Measurements from ENCODE around the gene RGS6.
"Not testable (repeated sequence)": the region's sequence is repeated elsewhere in the genome, so short reads cannot be mapped to it uniquely, and the experiment has no call there.

RGS6 gene

GRCh38 chr14:72452774-72453173 lies 520.5 kb downstream of the RGS6 start:
- DNase-seq (ENCODE audit: low spot score) = no peak

DNA sequence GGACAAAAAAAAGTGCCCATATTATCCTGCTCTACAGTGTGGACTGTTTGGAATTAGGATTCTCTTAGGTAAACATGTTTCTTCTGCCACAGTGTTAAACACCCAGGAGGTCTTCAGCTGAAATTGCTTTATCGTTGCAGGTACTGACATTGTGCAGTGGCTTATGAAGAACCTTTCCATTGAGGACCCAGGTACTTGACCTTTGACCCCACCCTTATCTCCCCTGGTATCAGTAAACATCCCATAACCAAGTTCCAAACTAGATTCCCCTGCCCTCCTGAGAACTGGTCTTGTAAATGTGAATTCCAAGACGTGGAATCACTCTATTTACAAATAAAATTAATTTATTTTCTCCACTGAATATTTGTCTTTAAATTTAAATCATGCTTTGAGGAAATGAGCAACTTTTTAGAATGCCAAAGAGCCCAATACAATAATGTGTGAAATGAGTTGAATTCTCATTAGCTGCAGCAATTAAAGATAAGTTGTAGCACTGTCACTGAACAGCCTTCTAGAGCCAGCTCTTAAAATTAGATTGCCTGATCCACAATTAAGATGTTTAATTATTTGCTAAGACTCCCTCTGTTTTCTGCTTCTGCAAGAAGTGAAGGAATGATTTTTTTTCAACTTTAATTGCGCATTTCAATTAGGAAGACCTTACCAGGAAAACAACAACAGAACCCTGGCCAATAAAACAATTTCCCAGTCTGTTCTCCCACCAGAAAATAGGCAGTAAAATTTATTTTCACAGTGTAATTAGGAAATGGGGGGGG lies 522.3 kb downstream of the RGS6 start:
- no peak for DNase-seq (ENCODE audit: low spot score)

GRCh38 chr14:72457641-72458040 lies 525.4 kb downstream of the RGS6 start:
- no peak for DNase-seq (ENCODE audit: low spot score)

- DNase-seq (ENCODE audit: low spot score) = no peak
Measured at GRCh38 chr14:72462056-72462455, 529.8 kb downstream of the RGS6 start.

- DNase-seq (ENCODE audit: low spot score) = no peak
Measured at GRCh38 chr14:72463291-72463866, 531.1 kb downstream of the RGS6 start.

DNA sequence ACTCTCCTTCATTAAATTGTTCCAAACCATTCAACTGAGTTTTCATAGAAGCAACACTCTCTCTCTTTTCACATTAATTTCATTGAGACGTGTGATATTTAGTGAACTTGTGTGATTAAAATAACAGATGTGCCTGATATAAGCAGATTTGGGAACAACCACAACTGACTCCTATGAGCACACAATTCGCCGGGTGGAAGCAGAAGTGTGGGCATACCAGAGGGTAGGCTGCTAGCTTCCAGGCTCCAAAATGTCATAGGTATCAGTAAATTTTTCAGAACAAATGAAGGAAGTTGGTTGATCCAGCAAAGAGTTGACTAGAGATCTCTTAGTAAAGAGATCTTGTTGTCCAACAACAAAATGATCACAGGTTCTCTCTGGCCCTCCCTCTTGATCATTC lies 532.0 kb downstream of the RGS6 start:
- no peak for DNase-seq (ENCODE audit: low spot score)

GRCh38 chr14:72466325-72466724 lies 534.1 kb downstream of the RGS6 start:
- DNase-seq (ENCODE audit: low spot score) = no peak

DNA sequence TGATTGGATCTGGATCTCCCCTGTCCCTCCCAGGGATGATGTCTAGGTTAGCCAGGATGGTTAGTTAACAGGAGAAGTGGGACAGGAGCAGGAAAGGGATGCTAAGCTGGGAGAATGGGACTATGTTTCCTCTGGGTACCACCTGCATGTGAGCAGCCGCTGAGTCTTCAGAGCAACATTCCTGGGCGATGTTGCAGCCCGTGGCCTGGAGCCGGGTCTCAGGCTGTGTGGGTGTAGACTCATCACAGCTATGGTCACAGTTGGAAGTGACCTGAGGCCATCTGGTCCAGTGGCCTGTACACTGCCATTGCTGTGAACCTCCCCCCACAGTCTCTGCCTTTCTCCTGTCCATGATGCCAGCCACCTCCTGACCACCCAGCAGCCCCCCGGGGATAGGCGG lies 539.1 kb downstream of the RGS6 start:
- DNase-seq (ENCODE audit: low spot score) = peak; percentile 23

- DNase-seq (ENCODE audit: low spot score) = no peak
Measured at GRCh38 chr14:72472845-72473244, 540.6 kb downstream of the RGS6 start.

GRCh38 chr14:72476657-72477499 lies 544.6 kb downstream of the RGS6 start:
- DNase-seq (ENCODE audit: low spot score) = peak; percentile 56

- not testable (repeated sequence) for DNase-seq (ENCODE audit: low spot score)
Measured at GRCh38 chr14:72477578-72477977, 545.3 kb downstream of the RGS6 start.

GRCh38 chr14:72478471-72478893 lies 546.3 kb downstream of the RGS6 start:
- peak; percentile 30 for DNase-seq (ENCODE audit: low spot score)

DNA sequence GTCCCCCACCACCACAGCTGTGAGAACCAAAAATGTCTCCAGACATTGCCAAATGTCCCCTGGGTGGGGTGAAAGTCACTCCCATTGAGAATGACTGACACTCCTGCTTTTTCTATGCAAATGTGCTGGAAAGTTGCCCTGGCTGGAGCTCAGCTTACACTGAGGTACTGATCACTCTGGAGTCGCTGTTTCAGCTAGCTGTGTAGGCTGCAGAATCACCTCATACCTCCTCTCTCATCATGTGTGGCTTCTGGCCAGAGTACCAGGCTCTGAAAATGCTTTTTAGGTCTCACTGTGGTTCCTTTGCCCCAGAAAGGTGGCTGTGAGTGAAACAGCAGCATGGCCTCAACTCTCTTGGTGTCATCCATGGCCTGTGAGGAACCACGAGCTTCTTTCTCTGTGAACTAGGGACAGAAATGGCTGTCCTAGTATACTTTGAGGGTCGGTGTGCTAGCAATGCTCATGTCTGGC lies 547.3 kb downstream of the RGS6 start:
- peak; percentile 57 for DNase-seq (ENCODE audit: low spot score)

DNA sequence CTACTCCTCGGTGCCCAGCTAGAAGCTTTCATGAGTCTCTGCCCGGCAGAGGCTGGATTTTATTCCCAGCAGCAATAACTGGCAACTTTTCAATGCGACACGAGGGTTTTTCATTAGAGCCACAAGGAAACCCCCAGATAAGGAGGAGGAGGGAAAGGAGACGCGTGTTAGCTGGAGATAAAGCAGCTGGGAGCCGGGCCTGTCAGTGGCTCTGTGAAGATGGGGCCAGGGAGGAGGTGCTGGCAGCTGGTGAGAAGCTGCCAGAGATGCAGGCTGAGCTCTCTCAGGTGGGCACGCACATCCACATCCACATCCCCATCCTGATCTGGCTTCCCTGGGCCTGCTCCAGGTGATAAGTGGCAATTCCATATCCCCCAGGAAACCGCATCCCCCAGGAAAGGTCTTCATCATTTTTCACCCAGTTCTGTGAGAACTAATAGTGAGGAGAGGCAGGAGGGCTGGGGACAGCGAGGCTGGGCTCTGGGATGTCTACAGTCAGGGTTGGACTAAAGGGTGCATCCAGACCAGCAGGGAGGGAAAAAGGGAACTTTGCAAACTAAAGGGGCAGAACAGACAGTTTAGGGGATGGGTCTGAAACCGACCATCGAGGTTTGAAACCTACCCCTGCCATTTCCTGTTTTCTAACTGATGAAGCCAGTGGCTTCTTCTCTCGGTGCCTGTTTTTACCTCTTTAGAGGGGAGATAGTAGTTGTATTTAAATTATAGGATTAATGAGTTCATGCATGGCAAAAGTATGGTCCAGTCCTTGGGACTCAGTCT lies 548.4 kb downstream of the RGS6 start:
- DNase-seq (ENCODE audit: low spot score) = no peak

DNA sequence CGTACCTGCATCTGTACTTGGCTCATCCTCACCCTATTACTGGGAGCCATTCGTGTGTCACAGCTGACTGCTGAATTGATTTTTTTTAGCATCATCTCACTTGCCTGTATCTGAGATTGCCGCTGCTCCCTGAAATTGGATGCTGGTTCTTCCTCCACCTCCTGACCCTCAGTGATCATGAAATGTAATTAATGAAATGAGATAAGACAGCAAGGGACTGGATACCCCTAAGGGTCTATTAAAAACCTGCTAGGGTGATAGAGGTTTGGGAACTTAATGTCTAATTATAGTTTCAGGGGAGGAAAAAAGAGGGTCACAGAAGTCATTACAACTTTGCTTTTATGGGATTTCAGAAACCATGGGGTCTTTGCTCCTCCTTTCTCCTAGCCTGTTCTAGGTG lies 551.1 kb downstream of the RGS6 start:
- DNase-seq (ENCODE audit: low spot score) = no peak

GRCh38 chr14:72485695-72486094 lies 553.5 kb downstream of the RGS6 start:
- DNase-seq (ENCODE audit: low spot score) = no peak

- DNase-seq (ENCODE audit: low spot score) = no peak
Measured at GRCh38 chr14:72488514-72488913, 556.3 kb downstream of the RGS6 start.

DNA sequence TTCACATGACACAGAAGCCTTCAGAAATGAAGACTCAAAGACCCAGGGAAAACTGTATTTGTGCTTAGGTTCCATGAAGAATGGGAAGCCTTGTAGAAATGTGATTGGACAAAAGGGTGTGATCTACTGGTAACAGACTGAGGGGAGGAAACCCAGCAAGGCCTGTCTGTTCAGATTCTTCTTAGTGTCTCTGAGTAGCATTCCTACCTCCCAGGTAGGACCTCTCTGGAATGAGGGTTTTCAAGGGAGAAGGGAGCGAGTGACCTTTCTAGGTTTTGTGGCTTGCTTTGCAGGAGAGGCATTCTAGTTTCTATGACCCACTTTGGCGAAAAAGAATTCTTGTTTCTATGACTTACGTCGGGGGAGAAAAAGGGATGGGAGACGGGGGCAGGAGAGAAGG lies 560.0 kb downstream of the RGS6 start:
- no peak for DNase-seq (ENCODE audit: low spot score)

GRCh38 chr14:72495668-72496067 lies 563.4 kb downstream of the RGS6 start:
- DNase-seq (ENCODE audit: low spot score) = no peak

DNA sequence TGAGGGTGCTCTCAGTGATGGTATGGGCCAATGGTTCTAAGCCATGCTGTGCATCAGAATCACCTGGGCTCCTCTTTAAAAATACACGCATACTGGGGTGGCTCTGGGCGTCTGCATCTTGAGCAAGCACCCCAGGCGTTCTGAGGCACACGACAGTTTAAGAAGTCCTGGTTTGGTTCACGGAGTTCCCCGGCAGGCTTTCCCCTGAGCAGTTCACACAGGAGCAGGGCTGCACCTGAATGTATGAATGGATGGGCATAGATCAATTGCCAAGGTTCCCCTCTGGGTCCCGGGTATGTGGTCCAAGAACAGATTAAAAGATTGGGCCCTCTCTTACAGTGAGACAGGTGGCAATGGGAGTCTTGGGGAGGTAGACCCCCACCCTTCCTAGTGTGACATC lies 566.4 kb downstream of the RGS6 start:
- DNase-seq (ENCODE audit: low spot score) = no peak

GRCh38 chr14:72499746-72500145 lies 567.5 kb downstream of the RGS6 start:
- DNase-seq (ENCODE audit: low spot score) = no peak

DNA sequence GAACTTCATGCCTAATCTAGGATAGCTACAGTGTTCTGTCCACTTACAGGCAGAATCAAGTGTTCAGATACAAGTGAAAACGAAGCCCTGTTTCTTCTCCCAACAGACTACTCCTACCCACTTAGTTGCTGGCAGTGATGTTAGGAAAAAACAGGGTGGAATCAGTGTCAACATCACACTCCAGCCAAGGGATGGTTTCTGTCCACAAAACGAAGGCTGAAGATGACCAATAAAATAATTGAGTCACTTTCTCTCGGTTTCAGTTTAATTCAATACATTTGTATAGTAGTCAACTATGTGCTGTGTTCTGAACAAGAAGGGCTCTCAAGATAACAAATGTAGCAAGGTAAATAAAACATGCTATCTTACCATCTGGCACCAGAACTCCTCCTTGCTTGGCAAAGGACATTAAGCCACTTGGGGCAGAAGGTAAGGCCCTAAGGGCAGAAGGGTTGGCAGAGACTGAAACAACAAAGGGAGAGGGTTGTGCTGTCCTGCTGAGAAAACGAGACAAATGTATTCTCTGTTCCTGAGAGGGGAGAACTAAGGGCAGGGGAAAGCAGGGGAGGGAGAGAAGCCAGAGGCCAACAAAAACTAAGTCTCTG lies 568.1 kb downstream of the RGS6 start:
- no peak for DNase-seq (ENCODE audit: low spot score)

Measured in left forelimb (tissue), 1 donor.